ENCODE results near the gene NAPB.

Gene NAPB

DNA sequence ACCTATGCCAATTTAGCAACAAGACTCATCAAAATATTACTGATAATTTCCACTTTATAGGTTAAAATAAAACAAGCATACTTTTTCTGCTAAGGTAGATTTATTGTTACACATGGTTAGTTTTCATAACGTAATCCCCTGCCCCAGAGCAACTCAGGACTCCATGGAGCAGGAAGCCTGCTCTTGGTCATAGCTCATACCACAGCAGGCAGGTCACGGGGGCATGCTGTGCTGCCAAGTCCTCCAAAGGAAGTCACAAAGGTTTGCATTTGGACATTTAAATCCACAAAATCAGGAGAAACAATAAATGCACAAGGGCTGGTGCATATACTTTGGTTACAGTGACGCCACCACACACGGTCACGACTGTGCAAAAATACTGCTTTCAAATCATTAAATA, 46.8 kb downstream of the NAPB start:
- TF ChIP-seq, protein P1, sequence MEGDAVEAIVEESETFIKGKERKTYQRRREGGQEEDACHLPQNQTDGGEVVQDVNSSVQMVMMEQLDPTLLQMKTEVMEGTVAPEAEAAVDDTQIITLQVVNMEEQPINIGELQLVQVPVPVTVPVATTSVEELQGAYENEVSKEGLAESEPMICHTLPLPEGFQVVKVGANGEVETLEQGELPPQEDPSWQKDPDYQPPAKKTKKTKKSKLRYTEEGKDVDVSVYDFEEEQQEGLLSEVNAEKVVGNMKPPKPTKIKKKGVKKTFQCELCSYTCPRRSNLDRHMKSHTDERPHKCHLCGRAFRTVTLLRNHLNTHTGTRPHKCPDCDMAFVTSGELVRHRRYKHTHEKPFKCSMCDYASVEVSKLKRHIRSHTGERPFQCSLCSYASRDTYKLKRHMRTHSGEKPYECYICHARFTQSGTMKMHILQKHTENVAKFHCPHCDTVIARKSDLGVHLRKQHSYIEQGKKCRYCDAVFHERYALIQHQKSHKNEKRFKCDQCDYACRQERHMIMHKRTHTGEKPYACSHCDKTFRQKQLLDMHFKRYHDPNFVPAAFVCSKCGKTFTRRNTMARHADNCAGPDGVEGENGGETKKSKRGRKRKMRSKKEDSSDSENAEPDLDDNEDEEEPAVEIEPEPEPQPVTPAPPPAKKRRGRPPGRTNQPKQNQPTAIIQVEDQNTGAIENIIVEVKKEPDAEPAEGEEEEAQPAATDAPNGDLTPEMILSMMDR (IDR thresholded peaks at IDR 0.05; ENCODE audit: control extremely low read depth, extremely low read depth, low read depth, missing control alignments), result no peak
- CTCF ChIA-PET, result interaction anchor here (0.8 to 2.6 kb wide), 3 partner anchors 17 to 534 kb away, joined by 3 to 9 read pairs (median 3); no protein-coding TSS in a partner anchor
- DNase-seq (ENCODE audit: extremely low spot score), result no peak
- POLR2A ChIA-PET, result interaction anchor here (0.5 kb wide), 1 partner anchor 43 kb away, joined by 5 read pairs; no protein-coding TSS in a partner anchor

DNA sequence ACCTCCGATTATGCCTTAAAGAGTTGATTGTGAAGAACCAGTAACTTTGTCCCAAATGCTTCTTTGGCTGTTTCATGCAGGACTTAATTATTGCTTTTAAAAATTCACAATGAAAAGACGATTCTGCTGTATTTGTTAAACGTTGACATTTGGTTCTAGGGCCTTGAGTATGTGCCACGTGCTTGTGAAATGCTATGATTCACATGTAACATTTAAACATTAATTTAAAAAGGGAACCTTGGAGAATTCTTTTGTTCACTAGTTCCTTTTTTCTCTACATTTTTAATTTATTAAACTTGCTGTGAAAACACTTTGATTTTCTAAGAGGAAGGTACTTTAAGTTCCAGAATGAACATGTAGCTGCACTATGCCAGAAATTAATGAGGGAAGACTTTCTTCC, 49.8 kb downstream of the NAPB start:
- TF ChIP-seq, protein P1 (IDR thresholded peaks at IDR 0.05; ENCODE audit: control extremely low read depth, extremely low read depth, low read depth, missing control alignments), result no peak
- no peak for DNase-seq (ENCODE audit: extremely low spot score)
- CTCF ChIA-PET, result no interaction called here
- POLR2A ChIA-PET, result no interaction called here

DNA sequence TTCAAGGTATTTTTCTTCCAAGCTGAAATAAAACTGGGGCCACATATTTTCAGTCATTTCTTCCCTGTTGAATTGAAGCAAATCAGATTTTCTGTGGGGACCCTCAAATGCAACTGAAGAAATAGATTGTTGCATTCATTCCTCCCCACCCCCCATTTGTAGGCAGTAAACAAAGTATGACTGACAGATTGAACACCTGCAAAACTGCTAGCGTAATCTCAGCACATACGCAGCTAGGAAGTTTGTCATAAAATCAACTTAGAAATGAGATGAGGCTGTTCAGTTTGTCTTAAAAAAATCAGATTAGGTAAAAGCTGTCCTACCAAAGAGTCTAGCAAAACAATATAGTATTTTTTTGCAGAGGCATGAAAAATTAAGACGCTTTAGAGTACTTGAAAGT, 50.4 kb downstream of the NAPB start:
- POLR2A ChIA-PET, result interaction anchor here (1.0 kb wide), 1 partner anchor 13 kb away, joined by 3 read pairs; no protein-coding TSS in a partner anchor
- CTCF ChIA-PET, result interaction anchor here (1.3 kb wide), 1 partner anchor 21 kb away, joined by 3 read pairs; no protein-coding TSS in a partner anchor
- TF ChIP-seq, protein P1 (IDR thresholded peaks at IDR 0.05; ENCODE audit: control extremely low read depth, extremely low read depth, low read depth, missing control alignments), result no peak
- DNase-seq (ENCODE audit: extremely low spot score), result no peak

DNA sequence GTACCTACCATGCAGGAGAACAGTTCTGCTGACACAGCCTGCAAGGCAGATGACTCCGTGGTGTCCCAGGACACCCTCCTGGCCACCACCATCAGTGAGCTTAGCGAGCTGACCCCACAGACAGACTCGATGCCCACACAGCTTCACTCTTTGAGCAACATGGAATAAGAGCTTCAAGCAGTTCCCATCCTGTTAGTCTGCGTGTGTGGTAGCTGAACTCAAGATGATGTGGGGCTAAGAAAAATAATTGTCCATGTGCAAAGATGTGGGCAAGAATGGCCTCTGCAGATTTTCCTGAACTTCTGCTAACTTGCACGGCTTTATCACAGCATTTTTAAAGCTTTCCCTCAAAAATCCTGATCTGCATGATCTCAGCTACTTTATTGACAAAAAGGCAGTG, 51.0 kb downstream of the NAPB start:
- CTCF ChIA-PET, result interaction anchor here (0.7 to 1.3 kb wide), 3 partner anchors 21 to 135 kb away, joined by 3 read pairs; no protein-coding TSS in a partner anchor
- POLR2A ChIA-PET, result interaction anchor here (1.0 kb wide), 1 partner anchor 12 kb away, joined by 3 read pairs; no protein-coding TSS in a partner anchor
- TF ChIP-seq, protein P1 (IDR thresholded peaks at IDR 0.05; ENCODE audit: control extremely low read depth, extremely low read depth, low read depth, missing control alignments), result no peak
- DNase-seq (ENCODE audit: extremely low spot score), result no peak

DNA sequence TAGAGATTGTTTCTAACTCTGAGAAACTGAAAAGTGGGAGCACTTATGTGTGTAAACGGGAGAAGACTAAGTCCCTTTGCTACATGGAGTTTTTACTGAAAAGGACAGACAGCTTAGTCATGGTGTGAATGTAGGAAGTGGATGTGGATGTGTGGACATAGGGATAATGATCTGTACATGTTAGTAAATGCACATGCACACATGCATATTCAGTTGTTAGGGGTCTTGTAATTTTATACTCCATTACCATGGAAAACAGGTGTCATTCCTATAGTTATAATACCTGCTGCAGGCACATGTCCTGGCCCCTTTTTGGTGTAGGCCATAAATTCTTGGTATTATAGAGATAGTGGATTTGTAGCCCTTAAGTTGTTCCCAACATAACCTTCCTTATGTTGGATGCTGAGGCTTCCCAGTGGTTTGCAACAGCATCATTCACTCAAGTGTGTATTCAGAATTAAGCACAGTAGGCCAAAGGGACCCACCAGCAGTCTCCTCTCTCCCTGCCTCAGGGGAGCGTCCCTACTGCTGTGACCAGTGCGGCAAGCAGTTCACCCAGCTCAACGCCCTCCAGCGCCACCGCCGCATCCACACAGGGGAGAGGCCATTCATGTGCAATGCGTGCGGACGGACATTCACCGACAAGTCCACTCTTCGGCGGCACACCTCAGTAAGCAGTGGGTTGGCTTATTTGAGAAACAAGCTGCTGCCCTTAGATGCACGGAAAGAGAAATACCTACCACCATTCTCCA, 52.0 kb downstream of the NAPB start:
- ChIA-PET POLR2A (no interaction called here), CTCF (interaction anchor here (1.1 kb wide), 1 partner anchor 23 kb away, joined by 3 read pairs; no protein-coding TSS in a partner anchor)
- DNase-seq (ENCODE audit: extremely low spot score), result no peak
- TF ChIP-seq, protein P1 (IDR thresholded peaks at IDR 0.05; ENCODE audit: control extremely low read depth, extremely low read depth, low read depth, missing control alignments), result no peak

DNA sequence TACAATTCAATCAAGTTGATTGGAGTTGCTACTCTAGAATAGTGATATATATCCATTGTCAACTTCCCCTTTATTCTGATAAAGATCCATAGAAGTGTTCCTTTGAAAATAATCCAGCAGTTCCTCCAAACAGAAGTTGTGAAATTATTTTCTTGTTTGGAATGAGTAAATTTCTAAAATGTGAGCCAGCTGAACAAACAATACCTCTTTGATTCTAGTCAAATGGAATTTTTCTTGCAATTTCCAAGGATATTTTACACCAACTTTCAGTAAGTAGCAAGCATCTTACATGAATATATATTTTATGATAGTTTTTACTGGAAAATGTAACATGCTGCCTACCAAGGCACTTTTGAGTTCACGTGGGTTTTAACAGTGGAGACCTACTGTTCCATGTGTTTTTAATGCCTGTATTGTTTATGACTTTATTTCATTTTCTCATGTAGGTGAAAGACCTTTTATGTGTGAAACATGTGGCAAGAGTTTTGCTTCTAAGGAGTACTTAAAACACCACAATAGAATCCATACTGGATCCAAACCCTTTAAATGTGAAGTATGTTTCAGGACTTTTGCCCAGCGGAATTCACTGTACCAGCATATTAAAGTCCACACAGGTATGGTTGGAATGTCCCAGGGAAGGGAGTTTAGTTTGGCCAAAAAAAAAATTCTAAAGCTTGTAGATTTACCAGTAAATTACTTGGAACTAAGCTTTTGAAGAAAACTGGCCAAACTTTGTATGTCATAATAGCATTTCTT, 52.8 kb downstream of the NAPB start:
- ChIA-PET CTCF (interaction anchor here (1.0 kb wide), 1 partner anchor 52 kb away, joined by 3 read pairs; the partner anchor contains the start of gene NAPB), POLR2A (no interaction called here)
- TF ChIP-seq, protein P1 (IDR thresholded peaks at IDR 0.05; ENCODE audit: control extremely low read depth, extremely low read depth, low read depth, missing control alignments), result no peak
- DNase-seq (ENCODE audit: extremely low spot score), result no peak

Data from GM10248 (cell line).